ENCODE measurements around the gene MAGEA1.
"Not testable (repeated sequence)": the region's sequence is repeated elsewhere in the genome, so short reads cannot be mapped to it uniquely, and the experiment has no call there.

MAGEA1 gene

GRCh38 chrX:153179131-153179530, at the start of gene MAGEA1:
TSS of gene MAGEA1 (plus strand) at chrX:153179284. CDS start at chrX:153182390, 3,106 bp downstream.
- DNase-seq (ENCODE audit: low read depth): no peak

- DNase-seq (ENCODE audit: low read depth): not testable (repeated sequence)
Observed at GRCh38 chrX:153132924-153133323, 46.2 kb upstream of the MAGEA1 start.

GRCh38 chrX:153139074-153139473, 40.0 kb upstream of the MAGEA1 start:
- DNase-seq (ENCODE audit: low read depth): not testable (repeated sequence)

- DNase-seq (ENCODE audit: low read depth): not testable (repeated sequence)
Observed at GRCh38 chrX:153146288-153146687, 32.8 kb upstream of the MAGEA1 start.

- no peak for DNase-seq (ENCODE audit: low read depth)
Observed at GRCh38 chrX:153153516-153153915, 25.6 kb upstream of the MAGEA1 start.

GRCh38 chrX:153157450-153157849, 21.6 kb upstream of the MAGEA1 start:
- DNase-seq (ENCODE audit: low read depth): no peak

- DNase-seq (ENCODE audit: low read depth): no peak
Observed at GRCh38 chrX:153158319-153158718, 20.8 kb upstream of the MAGEA1 start.

- no peak for DNase-seq (ENCODE audit: low read depth)
Observed at GRCh38 chrX:153161952-153162351, 17.1 kb upstream of the MAGEA1 start.

GRCh38 chrX:153164733-153165132, 14.4 kb upstream of the MAGEA1 start:
- DNase-seq (ENCODE audit: low read depth): no peak

GRCh38 chrX:153168423-153168822, 10.7 kb upstream of the MAGEA1 start:
- not testable (repeated sequence) for DNase-seq (ENCODE audit: low read depth)

GRCh38 chrX:153181822-153182221, 2.7 kb downstream of the MAGEA1 start:
- DNase-seq (ENCODE audit: low read depth): no peak

- DNase-seq (ENCODE audit: low read depth): no peak
Observed at GRCh38 chrX:153184787-153185186, 5.7 kb downstream of the MAGEA1 start.

GRCh38 chrX:153190381-153190780, 11.3 kb downstream of the MAGEA1 start:
- DNase-seq (ENCODE audit: low read depth): no peak

GRCh38 chrX:153200462-153200861, 21.4 kb downstream of the MAGEA1 start:
- no peak for DNase-seq (ENCODE audit: low read depth)

- DNase-seq (ENCODE audit: low read depth): no peak
Observed at GRCh38 chrX:153206425-153207046, 27.5 kb downstream of the MAGEA1 start.

- DNase-seq (ENCODE audit: low read depth): no peak
Observed at GRCh38 chrX:153209347-153209746, 30.3 kb downstream of the MAGEA1 start.

- DNase-seq (ENCODE audit: low read depth): no peak
Observed at GRCh38 chrX:153214934-153215333, 35.9 kb downstream of the MAGEA1 start.

GRCh38 chrX:153216926-153217325, 37.8 kb downstream of the MAGEA1 start:
- DNase-seq (ENCODE audit: low read depth): no peak

GRCh38 chrX:153225438-153226098, 46.5 kb downstream of the MAGEA1 start:
- DNase-seq (ENCODE audit: low read depth): no peak

GRCh38 chrX:153226344-153227185, 47.5 kb downstream of the MAGEA1 start:
- no peak for DNase-seq (ENCODE audit: low read depth)

All from activated T-helper 9 cell treated with anti-CD3 and anti-CD28 coated beads, Interleukin-2, amount 50 U/mL, for 16 hours (primary cell).